H1 (cell line): ENCODE data around the gene TLE3. TPM values are rescaled to one million over a fixed set of nuclear protein-coding genes. Genes with fewer than 3 reads are reported as not detected.

Source experiments
- CTCF ChIA-PET: fragments of 300-600 bp; sonication (Branson Sonifier 250); formaldehyde crosslinking; loops from one replicate; lab custom pipeline; 2021; ENCODE audit not compliant: partially characterized antibody; lab: Charles Lee
- POLR2A ChIA-PET: fragments of 300-600 bp; sonication (Branson Sonifier 250); formaldehyde crosslinking; loops from one replicate; lab custom pipeline; 2021; ENCODE audit warnings: inconsistent platforms; ENCODE audit not compliant: partially characterized antibody; lab: Charles Lee
- DNase-seq, 2 experiments: peaks; one replicate each; pipeline versions ENCODE4 v3.0.0 to v3.0.0-alpha.2; 2010 to 2022; ENCODE audit warnings: low spot score in 2 of 2, low read depth in 1 of 2, mixed read lengths in 1 of 2
- FAIRE-seq: peaks from 2 replicates; lab custom pipeline; 2011; peaks lifted over from hg19 to GRCh38; lab: Jason Lieb, UNC
- H2AFZ ChIP-seq: 2 replicates; pipeline ENCODE4 v1.8.1; 2012; ENCODE audit warnings: low read length, inconsistent platforms
- H2AK5ac ChIP-seq: 2 replicates; pipeline ENCODE4 v1.6.1; 2013; ENCODE audit warnings: low read depth, low read length
- H2BK120ac ChIP-seq: replicated peaks from 2 replicates; pipeline ENCODE3; 2013; ENCODE audit warnings: low read depth, low read length, inconsistent platforms
- H2BK12ac ChIP-seq: 2 replicates; pipeline ENCODE4 v1.6.1; 2013; ENCODE audit warnings: low read depth, low read length
- H2BK15ac ChIP-seq: 2 replicates; pipeline ENCODE4 v1.6.1; 2013; ENCODE audit warnings: low read length
- H2BK20ac ChIP-seq: 2 replicates; pipeline ENCODE4 v1.6.1; 2013; ENCODE audit warnings: low read length
- H2BK5ac ChIP-seq: 2 replicates; pipeline ENCODE4 v1.6.1; 2013; ENCODE audit warnings: low read depth, low read length
- H3K14ac ChIP-seq: 2 replicates; pipeline ENCODE4 v1.6.1; 2013; ENCODE audit warnings: inconsistent platforms; ENCODE audit not compliant: insufficient read length
- H3K18ac ChIP-seq: 2 replicates; pipeline ENCODE4 v1.6.1; 2013; ENCODE audit warnings: low read length; ENCODE audit errors: extremely low read depth
- H3K23ac ChIP-seq: 2 replicates; pipeline ENCODE4 v1.6.1; 2013; ENCODE audit warnings: inconsistent platforms; ENCODE audit not compliant: insufficient read length
- H3K23me2 ChIP-seq: 2 replicates; pipeline ENCODE4 v1.6.1; 2013; ENCODE audit warnings: low read depth, low read length
- H3K27ac ChIP-seq: 2 replicates; pipeline ENCODE4 v1.6.1; 2011; ENCODE audit warnings: low read depth, low read length, inconsistent platforms
- H3K27me3 ChIP-seq, 4 experiments: replicated peaks in 1 of 4; 1 replicate in 1 of 4; 2 replicates in 3 of 4; pipeline versions ENCODE4 v1.6.1 to v1.8.1; 2011 to 2013; ENCODE audit warnings: low read length in 3 of 4, mild to moderate bottlenecking in 3 of 4, inconsistent platforms in 2 of 4, mixed read lengths in 2 of 4, moderate library complexity in 1 of 4; ENCODE audit not compliant: control insufficient read depth in 3 of 4, insufficient read depth in 3 of 4; ENCODE audit errors: extremely low read depth in 1 of 4
- H3K36me3 ChIP-seq, 4 experiments: 2 replicates each; pipeline versions ENCODE4 v1.6.1 to v1.8.1; 2011 to 2013; ENCODE audit warnings: mild to moderate bottlenecking in 4 of 4, low read length in 3 of 4, moderate library complexity in 2 of 4, control low read depth in 1 of 4, inconsistent platforms in 1 of 4; ENCODE audit not compliant: insufficient read depth in 4 of 4, control insufficient read depth in 2 of 4
- H3K4ac ChIP-seq: replicated peaks from 2 replicates; pipeline ENCODE3; 2013; ENCODE audit warnings: low read length, low read depth, mixed read lengths, inconsistent platforms; ENCODE audit not compliant: insufficient read length
- H3K4me1 ChIP-seq, 4 experiments: replicated peaks in 1 of 4; 1 replicate in 1 of 4; 2 replicates in 3 of 4; pipeline versions ENCODE4 v1.6.1 to v1.8.1; 2011 to 2013; ENCODE audit warnings: low read length in 3 of 4, inconsistent platforms in 2 of 4, mixed read lengths in 1 of 4; ENCODE audit not compliant: insufficient read depth in 4 of 4, control insufficient read depth in 3 of 4
- H3K4me2 ChIP-seq, 2 experiments: 2 replicates each; pipeline versions ENCODE4 v1.6.1 to v1.8.1; 2011 to 2013; ENCODE audit warnings: low read depth in 2 of 2, low read length in 2 of 2, control low read depth in 1 of 2, inconsistent platforms in 1 of 2, mild to moderate bottlenecking in 1 of 2; ENCODE audit not compliant: insufficient read depth in 1 of 2
- H3K4me3 ChIP-seq, 4 experiments: fragments of 200-600, 300-600 bp in 1 of 4; sonication (generic), shearing (Covaris generic), sonication (Bioruptor Twin) in 1 of 4; 2 replicates each; pipeline versions ENCODE4 v1.5.1 to v1.8.1; 2011 to 2016; ENCODE audit warnings: low read length in 4 of 4, low read depth in 3 of 4, control low read depth in 2 of 4, inconsistent platforms in 2 of 4, mild to moderate bottlenecking in 2 of 4, mixed read lengths in 1 of 4, moderate library complexity in 1 of 4; ENCODE audit not compliant: insufficient read depth in 2 of 4; ENCODE audit errors: extremely low read depth in 1 of 4
- H3K56ac ChIP-seq: replicated peaks from 2 replicates; pipeline ENCODE3; 2013; ENCODE audit warnings: low read depth, mild to moderate bottlenecking, mixed read lengths, low read length, inconsistent platforms; ENCODE audit not compliant: insufficient read length
- H3K79me1 ChIP-seq: 2 replicates; pipeline ENCODE4 v1.6.1; 2013; ENCODE audit warnings: low read depth, low read length, control low read depth
- H3K79me2 ChIP-seq, 2 experiments: 2 replicates each; pipeline versions ENCODE4 v1.6.1 to v1.8.1; 2012 to 2013; ENCODE audit warnings: low read length in 2 of 2, mild to moderate bottlenecking in 2 of 2, inconsistent platforms in 1 of 2; ENCODE audit not compliant: insufficient read depth in 2 of 2, control insufficient read depth in 1 of 2
- H3K9ac ChIP-seq, 4 experiments: replicated peaks in 1 of 4; 1 replicate in 1 of 4; 2 replicates in 3 of 4; pipeline versions ENCODE4 v1.6.1 to v1.8.1; 2011 to 2013; ENCODE audit warnings: low read depth in 3 of 4, low read length in 3 of 4, control low read depth in 2 of 4, mild to moderate bottlenecking in 2 of 4, moderate library complexity in 2 of 4, inconsistent platforms in 1 of 4; ENCODE audit errors: extremely low read depth in 1 of 4
- H3K9me3 ChIP-seq, 2 experiments: 2 replicates each; pipeline versions ENCODE4 v1.6.1 to v1.8.1; 2012 to 2013; ENCODE audit warnings: mild to moderate bottlenecking in 2 of 2, moderate library complexity in 2 of 2, control low read depth in 1 of 2, inconsistent platforms in 1 of 2, low read depth in 1 of 2, low read length in 1 of 2, mixed read lengths in 1 of 2; ENCODE audit not compliant: insufficient read depth in 2 of 2
- H4K20me1 ChIP-seq, 2 experiments: replicated peaks in 1 of 2; 2 replicates each; pipeline versions ENCODE3 to v1.8.1; 2011 to 2013; ENCODE audit warnings: inconsistent platforms in 2 of 2, low read length in 2 of 2, mild to moderate bottlenecking in 1 of 2; ENCODE audit not compliant: insufficient read depth in 2 of 2, control insufficient read depth in 1 of 2
- H4K5ac ChIP-seq: 2 replicates; pipeline ENCODE4 v1.6.1; 2013; ENCODE audit warnings: low read length, low read depth, mixed read lengths, inconsistent platforms; ENCODE audit not compliant: insufficient read length
- H4K8ac ChIP-seq: 2 replicates; pipeline ENCODE4 v1.8.0; 2013; ENCODE audit warnings: mild to moderate bottlenecking, moderate library complexity, low read length, inconsistent platforms; ENCODE audit not compliant: insufficient read depth; ENCODE audit errors: extremely low read depth
- H4K91ac ChIP-seq: replicated peaks from 2 replicates; pipeline ENCODE3; 2013; ENCODE audit warnings: low read length, mixed read lengths, inconsistent platforms; ENCODE audit not compliant: insufficient read length
- BCL11A ChIP-seq, 2 experiments: IDR thresholded peaks; one replicate each; pipeline ENCODE4 v1.6.1; 2011; ENCODE audit warnings: low read depth in 2 of 2, low read length in 2 of 2, mild to moderate bottlenecking in 2 of 2
- HDAC2 ChIP-seq, 2 experiments: fragments of 300-600 bp in 1 of 2; sonication (generic) in 1 of 2; IDR thresholded peaks; 2 replicates each; pipeline ENCODE4 v1.6.1; 2011 to 2012; ENCODE audit warnings: low read depth in 2 of 2, low read length in 2 of 2, mild to moderate bottlenecking in 2 of 2, moderate library complexity in 2 of 2, borderline replicate concordance in 1 of 2, inconsistent platforms in 1 of 2
- HDAC6 ChIP-seq: IDR thresholded peaks from one replicate; pipeline ENCODE4 v1.7.1; 2012; ENCODE audit warnings: low read depth, mild to moderate bottlenecking, inconsistent platforms, low read length, moderate library complexity
- JUND ChIP-seq: IDR thresholded peaks from 2 replicates; pipeline ENCODE4 v1.6.1; 2011; ENCODE audit warnings: mild to moderate bottlenecking, improper control_type of control experiment, low read length
- SP4 ChIP-seq: IDR thresholded peaks from 2 replicates; pipeline ENCODE4 v1.6.1; 2012; ENCODE audit warnings: low read length, inconsistent platforms
- WGBS, 2 experiments: shearing (Covaris generic) in 1 of 2; methylation state at CpG; one replicate each; pipeline versions ENCODE4 v1.1.6 to v1.1.7; 2013 to 2015; ENCODE audit warnings: low lambda C conversion rate in 2 of 2, mixed read lengths in 2 of 2, inconsistent platforms in 1 of 2, low coverage in 1 of 2, missing lambda C conversion rate in 1 of 2; ENCODE audit not compliant: insufficient replicate concordance in 2 of 2, insufficient coverage in 1 of 2, insufficient read length in 1 of 2; ENCODE audit errors: extremely low coverage in 1 of 2, missing lambda C conversion rate in 1 of 2; 5-methylcytosine and 5-hydroxymethylcytosine counted together
- polyA plus RNA-seq, 7 experiments: library from polyadenylated mRNA; depleted of rRNA in 3 of 7; stranded (reverse) in 5 of 7; unstranded in 2 of 7; fragments of >200 nt in 5 of 7; fragments of 200-250 nt in 2 of 7; gene quantifications; 1 replicate in 5 of 7; 2 replicates in 1 of 7; 4 replicates in 1 of 7; pipeline versions ENCODE4 v1.2.1 to v1.2.3, GENCODE V29; 2011 to 2013; ENCODE audit warnings: missing spikeins in 2 of 7, mixed read lengths in 2 of 7
- total RNA-seq: library from RNA; stranded (reverse); fragmentation: NEBNext Ultra II Directional; extraction: Animal tissue kit (Norgen Biotek cat#: 25700); gene quantifications from 2 replicates; pipeline ENCODE4 v1.2.1, GENCODE V29; 2021

Gene TLE3
- total and polyA plus RNA-seq, 2 of the 8 experiments (the other 6 are each of a cell fraction or from before 2014, with no cell fraction given) = 25.1 to 61.2 TPM

GRCh38 chr15:70066447-70066846 is 31.3 kb downstream of the TLE3 start:
- peaks cover 0 to 10% of the 10 kb centered on the region in 2 experiments; a peak in 1 of 4 replicates for H3K79me2 ChIP-seq
- no peak overlapping the region for H2BK20ac ChIP-seq
- H2BK12ac ChIP-seq = no peak overlapping the region
- H3K23ac ChIP-seq = no peak overlapping the region
- no peak overlapping the region for H3K9ac ChIP-seq
- peaks cover 16 to 17% of the 10 kb centered on the region in 2 experiments for H4K20me1 ChIP-seq
- H2BK5ac ChIP-seq = no peak overlapping the region
- H3K9me3 ChIP-seq = no peaks in the 10 kb centered on the region
- H3K4ac ChIP-seq = no peak overlapping the region
- H2BK15ac ChIP-seq = no peak overlapping the region
- H3K56ac ChIP-seq = no peak overlapping the region
- no peaks in the 10 kb centered on the region for H3K27me3 ChIP-seq
- ChIA-PET POLR2A (interaction anchor here (0.6 to 1.7 kb wide), 5 partner anchors 9 to 32 kb away, joined by 3 to 4 read pairs (median 4); partner anchors contain the start of gene TLE3), CTCF (interaction anchor here (0.8 to 2.1 kb wide), 4 partner anchors 9 to 13 kb away, joined by 3 to 5 read pairs (median 4); no protein-coding TSS in a partner anchor)
- H3K79me1 ChIP-seq = peaks cover 14% of the 10 kb centered on the region
- DNase-seq = no peak
- H3K4me1 ChIP-seq = peaks cover 0 to 4% (median under 1%) of the 10 kb centered on the region in 4 experiments; a peak in 3 of 7 replicates
- H3K4me2 ChIP-seq = no peak overlapping the region
- H4K5ac ChIP-seq = no peak overlapping the region
- H2BK120ac ChIP-seq = no peak overlapping the region
- H3K4me3 ChIP-seq = no peak overlapping the region
- no peak overlapping the region for H3K14ac ChIP-seq
- H3K18ac ChIP-seq = no peak overlapping the region
- no peak for FAIRE-seq
- H3K36me3 ChIP-seq = peaks cover 16 to 86% (median 36%) of the 10 kb centered on the region in 4 experiments
- no peak overlapping the region for H4K8ac ChIP-seq
- no peak overlapping the region for H2AFZ ChIP-seq
- TF ChIP-seq JUND (no peak), HDAC6 (no peak), SP4 (no peak), HDAC2 (IDR thresholded peaks at IDR 0.05; ENCODE audit: borderline replicate concordance in 1 of 2, low read depth in 2 of 2, low read length in 2 of 2) (no peak), BCL11A (IDR thresholded peaks at IDR 0.05; ENCODE audit: low read depth in 2 of 2, low read length in 2 of 2) (no peak)
- TF ChIP-seq, all 59 proteins: peak for 0
- Histone ChIP-seq H4K91ac (no peak overlapping the region), H2AK5ac (no peak overlapping the region), H3K27ac (no peak overlapping the region), H3K23me2 (no peaks in the 10 kb centered on the region)
- WGBS, 2 experiments = 94% methylated on average over 5 of the region's 5 CpGs; no CpG with 5 or more reads in 1 of the 2 experiments
